ENCODE measurements around the gene PROCR.

- no peak for TF ChIP-seq CTCF (IDR thresholded peaks at IDR 0.05 in 2 of 3, conservative IDR thresholded peaks at IDR 0.05 in 1 of 3; ENCODE audit: insufficient read depth in 2 of 3, low read depth in 1 of 3, low read length in 3 of 3)
- TF ChIP-seq POLR2A (conservative IDR thresholded peaks at IDR 0.05): no peak
- no peak for TF ChIP-seq MAFF (IDR thresholded peaks at IDR 0.05; ENCODE audit: low read length)
- no peak for TF ChIP-seq ZNF239 (CRISPR knock-in tag; IDR thresholded peaks at IDR 0.05)
- TF ChIP-seq NR3C1 (CRISPR knock-in tag; IDR thresholded peaks at IDR 0.05): no peak
- no peak for TF ChIP-seq BRCA1 (IDR thresholded peaks at IDR 0.05)
- TF ChIP-seq BRCA1 (CRISPR knock-in tag; IDR thresholded peaks at IDR 0.05): no peak
- no peak for TF ChIP-seq SIX5 (IDR thresholded peaks at IDR 0.05; ENCODE audit: borderline replicate concordance in 1 of 2, insufficient read depth in 1 of 2, low read depth in 1 of 2, low read length in 2 of 2)
- TF ChIP-seq EP300 (IDR thresholded peaks at IDR 0.05; ENCODE audit: low read length): no peak
Measured at GRCh38 chr20:35190556-35190955, 18.7 kb downstream of the PROCR start.
